WI38 (cell line): ENCODE results near the gene NLRP1.

Experiments
- H3K4me3 ChIP-seq: 2 replicates; pipeline ENCODE4 v1.5.1; 2011; ENCODE audit warnings: low read depth, mild to moderate bottlenecking, control low read depth, low read length
- CTCF ChIP-seq: IDR thresholded peaks from 2 replicates; pipeline ENCODE4 v1.5.1; 2012; ENCODE audit warnings: low read depth, mild to moderate bottlenecking, control low read depth, low read length

Gene NLRP1

GRCh38 chr17:5539286-5539685, 45.0 kb downstream of the NLRP1 start:
- TF ChIP-seq CTCF: no peak
- H3K4me3 ChIP-seq: no peak overlapping the region

GRCh38 chr17:5536866-5537650, 47.3 kb downstream of the NLRP1 start:
- no peak overlapping the region for H3K4me3 ChIP-seq
- no peak for TF ChIP-seq CTCF

GRCh38 chr17:5535436-5535835, 48.9 kb downstream of the NLRP1 start:
- H3K4me3 ChIP-seq: no peak overlapping the region
- no peak for TF ChIP-seq CTCF

GRCh38 chr17:5533486-5534315, 50.6 kb downstream of the NLRP1 start:
- no peak for TF ChIP-seq CTCF

GRCh38 chr17:5532581-5532980, 51.7 kb downstream of the NLRP1 start:
- no peak for TF ChIP-seq CTCF
- no peak overlapping the region for H3K4me3 ChIP-seq

More at GRCh38 chr17:5533486-5534315, 50.6 kb downstream of the NLRP1 start:
- H3K4me3 ChIP-seq: no peak overlapping the region

- TF ChIP-seq CTCF: no peak
- H3K4me3 ChIP-seq: no peak overlapping the region
These were observed 53.3 kb downstream of the NLRP1 start for GRCh38 chr17:5531085-5531418.
